ENCODE data around the gene LITAFD.

LITAFD gene

DNA sequence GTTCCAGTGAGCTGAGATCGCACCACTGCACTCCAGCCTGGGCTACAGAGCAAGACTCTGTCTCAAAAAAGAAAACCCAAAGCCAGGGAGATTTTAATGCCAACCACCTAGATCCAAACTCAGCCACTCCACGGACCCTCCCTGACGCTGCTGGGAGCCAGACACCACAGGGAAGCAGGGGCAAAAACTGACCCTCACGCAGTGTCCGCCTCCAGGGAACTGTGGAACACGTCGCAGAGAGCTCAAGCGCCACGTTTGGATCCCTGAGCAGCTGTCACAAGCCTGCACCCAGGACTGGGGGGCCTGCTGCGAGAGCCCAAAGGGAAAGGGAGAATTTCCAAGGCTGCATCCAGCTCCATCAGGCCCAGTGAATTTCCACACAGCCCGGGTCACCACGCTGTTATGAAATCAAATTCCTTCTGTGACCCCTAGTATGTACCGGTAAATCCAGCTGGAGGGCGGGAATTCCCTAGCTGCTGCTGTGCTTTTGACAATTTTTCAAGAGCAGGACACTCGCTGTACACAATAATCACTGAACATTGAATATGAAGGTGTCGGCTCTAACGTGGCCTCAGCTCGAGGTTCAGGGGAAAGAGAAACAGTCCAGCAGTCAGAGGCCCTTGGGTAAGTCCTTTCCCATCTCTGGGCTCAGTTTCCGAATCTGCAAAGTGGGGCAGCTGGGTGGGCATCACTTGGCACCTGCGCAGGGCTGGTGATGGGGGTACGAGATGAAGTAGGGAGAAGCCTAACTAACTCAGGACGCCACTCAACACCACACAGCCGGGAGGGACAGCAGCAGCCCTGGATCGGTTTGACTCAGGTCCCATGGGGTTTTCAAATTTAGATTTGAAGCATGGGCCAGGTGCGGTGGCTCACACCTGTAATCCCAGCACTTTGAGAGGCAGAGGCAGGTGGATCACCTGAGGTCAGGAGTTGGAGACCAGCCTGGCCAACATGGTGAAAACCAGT is 22.0 kb upstream of the LITAFD start:
- TF ChIP-seq, protein P1, sequence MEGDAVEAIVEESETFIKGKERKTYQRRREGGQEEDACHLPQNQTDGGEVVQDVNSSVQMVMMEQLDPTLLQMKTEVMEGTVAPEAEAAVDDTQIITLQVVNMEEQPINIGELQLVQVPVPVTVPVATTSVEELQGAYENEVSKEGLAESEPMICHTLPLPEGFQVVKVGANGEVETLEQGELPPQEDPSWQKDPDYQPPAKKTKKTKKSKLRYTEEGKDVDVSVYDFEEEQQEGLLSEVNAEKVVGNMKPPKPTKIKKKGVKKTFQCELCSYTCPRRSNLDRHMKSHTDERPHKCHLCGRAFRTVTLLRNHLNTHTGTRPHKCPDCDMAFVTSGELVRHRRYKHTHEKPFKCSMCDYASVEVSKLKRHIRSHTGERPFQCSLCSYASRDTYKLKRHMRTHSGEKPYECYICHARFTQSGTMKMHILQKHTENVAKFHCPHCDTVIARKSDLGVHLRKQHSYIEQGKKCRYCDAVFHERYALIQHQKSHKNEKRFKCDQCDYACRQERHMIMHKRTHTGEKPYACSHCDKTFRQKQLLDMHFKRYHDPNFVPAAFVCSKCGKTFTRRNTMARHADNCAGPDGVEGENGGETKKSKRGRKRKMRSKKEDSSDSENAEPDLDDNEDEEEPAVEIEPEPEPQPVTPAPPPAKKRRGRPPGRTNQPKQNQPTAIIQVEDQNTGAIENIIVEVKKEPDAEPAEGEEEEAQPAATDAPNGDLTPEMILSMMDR (IDR thresholded peaks at IDR 0.05; ENCODE audit: extremely low read depth, missing control alignments), result no peak
- DNase-seq (ENCODE audit: low spot score), result no peak

DNA sequence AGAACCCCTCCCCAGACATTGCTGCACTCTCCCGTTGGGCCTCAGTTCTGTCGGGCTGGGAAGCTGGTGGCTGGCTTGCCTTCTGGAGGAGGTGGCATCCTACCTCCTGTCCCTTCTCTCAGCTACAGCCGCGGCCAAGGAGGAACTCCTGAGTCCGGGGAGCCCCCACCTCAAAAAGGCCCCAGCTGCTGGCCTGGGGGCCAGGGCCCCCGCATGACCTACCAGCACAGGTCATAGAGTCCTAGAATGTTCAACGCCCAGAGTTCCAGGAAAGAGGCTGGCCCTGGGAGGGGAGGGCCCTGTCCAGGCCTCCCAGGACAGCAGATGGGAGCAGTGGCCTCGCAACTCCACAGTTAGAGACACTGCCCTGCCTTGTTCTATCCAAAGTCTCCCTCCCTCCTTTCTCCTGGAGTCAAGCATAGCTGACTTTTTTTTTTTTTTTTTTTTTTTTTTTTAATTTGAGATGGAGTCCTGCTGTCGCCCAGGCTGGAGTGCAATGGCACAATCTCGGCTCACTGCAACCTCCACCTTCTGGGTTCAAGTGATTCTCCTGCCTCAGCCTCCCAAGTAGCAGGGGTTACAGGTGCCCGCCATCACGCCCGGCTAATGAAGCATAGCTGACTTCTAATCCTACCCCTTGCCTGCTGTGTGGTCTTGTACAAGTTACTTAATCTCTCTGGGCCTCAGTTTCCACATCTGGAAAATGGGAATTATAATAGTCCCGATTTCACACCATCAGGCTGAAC is 20.4 kb upstream of the LITAFD start:
- no peak for DNase-seq (ENCODE audit: low spot score)
- TF ChIP-seq, protein P1 (IDR thresholded peaks at IDR 0.05; ENCODE audit: extremely low read depth, missing control alignments), result no peak

DNA sequence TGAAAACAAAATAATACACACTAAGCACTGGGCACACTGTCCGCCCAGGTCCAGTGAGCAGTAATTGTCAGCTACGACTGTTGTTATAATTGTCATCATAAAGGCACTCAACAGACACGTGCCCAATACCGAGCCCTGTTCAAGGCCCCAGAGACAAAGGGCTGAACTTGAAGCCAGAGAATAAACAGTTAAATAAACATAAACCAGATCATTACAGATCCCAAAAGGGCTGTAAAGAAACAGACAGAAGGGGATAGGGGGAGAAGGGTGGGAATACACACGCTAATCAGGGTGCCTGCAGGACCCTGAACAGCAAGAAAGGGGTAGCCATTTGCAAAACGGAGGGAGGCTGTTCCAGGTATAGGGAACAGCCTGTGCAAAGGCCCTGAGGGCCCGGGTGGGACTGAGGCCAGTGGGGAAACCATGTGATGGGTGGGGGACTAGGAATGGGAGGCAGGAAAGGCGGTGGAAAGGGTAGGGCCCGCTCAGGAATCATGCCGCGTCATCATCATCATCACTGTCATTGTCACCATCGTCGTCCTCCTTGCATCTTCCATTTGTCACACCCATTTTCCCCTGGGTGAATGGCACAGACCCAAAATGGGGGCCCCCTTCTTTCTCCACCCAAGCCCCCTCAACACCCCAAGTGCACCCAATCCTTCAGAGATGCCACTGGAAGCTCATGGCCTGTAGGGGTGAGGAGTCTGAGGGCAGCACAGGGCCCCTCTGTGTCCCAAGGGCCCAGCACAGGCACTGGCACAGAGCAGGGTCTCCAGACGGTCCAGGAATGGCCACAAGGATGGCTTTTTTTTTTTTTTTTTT is 19.6 kb upstream of the LITAFD start:
- DNase-seq (ENCODE audit: low spot score), result no peak
- TF ChIP-seq, protein P1 (IDR thresholded peaks at IDR 0.05; ENCODE audit: extremely low read depth, missing control alignments), result no peak

DNA sequence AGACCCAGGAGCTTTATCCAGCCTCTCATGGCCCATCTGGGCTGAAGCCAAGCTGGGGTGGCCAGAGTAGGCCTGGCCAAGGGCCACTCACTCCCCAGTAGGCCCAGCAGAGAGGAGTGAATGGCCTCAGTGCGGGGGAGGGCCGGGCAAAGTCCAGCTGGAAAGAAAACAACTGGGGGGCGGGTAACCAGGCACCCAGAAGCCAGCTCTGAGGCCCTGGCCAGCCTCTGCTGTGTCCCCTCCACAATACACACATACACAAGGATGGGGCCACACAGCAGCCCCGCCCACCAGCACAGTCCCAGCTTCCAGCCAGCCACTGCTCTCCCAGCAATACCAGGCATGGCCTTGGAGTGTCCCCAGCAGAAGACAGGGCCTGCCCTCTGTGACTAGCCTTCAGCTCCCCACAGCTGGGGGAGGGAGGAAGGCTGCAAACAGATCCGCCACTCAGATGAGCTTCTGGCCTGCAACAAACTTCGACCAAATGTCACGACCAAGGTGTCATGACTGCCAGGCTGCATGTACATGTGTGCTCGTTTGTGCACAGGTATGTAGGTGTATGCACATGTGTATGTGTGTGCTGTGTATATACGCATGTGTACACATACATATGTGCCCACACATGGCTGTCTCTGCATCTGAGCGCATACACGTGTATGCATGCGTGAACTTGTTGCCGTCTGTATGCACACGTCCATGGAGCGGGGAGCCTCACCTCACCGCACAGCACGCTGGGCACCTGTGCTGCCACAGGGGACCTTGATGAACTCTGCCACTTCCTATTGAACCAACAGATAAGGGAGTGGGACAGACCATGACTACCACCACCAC is 18.3 kb upstream of the LITAFD start:
- DNase-seq (ENCODE audit: low spot score), result no peak

DNA sequence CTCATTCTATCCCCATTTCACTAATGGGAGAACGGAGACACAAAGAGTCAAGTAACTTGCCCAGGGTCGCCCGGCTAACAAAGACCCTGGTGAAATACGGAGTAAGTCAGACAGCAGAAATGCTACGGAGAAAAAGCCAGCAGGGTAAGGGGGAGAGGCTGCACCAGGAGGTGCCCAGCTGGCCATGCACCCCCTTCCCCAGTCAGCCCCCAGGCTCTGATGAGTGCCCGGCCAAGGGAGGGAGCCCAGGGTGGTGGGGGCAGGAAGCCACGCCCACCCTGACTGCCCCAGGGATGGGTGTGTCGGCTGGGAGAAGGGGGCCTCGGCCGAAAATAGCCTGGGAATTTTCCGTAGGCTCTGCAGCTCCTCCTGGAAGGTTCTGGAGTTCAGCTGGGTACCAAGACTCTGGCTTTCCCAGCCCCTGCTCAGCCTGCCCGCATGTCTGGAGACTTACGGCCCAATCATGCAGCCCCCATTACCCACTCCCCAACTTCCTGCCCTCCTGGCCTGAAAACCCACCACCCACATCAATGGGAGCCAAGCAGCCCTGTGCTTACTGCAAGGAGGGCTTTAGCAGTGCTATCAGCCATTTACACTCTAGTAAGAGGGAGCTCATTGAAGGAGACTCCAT is 17.6 kb upstream of the LITAFD start:
- TF ChIP-seq, protein P1 (IDR thresholded peaks at IDR 0.05; ENCODE audit: extremely low read depth, missing control alignments), result no peak
- no peak for DNase-seq (ENCODE audit: low spot score)

More for the DNA sequence above, 18.3 kb upstream of the LITAFD start:
- TF ChIP-seq, protein P1 (IDR thresholded peaks at IDR 0.05; ENCODE audit: extremely low read depth, missing control alignments), result no peak

Data from GM20000 (cell line).